ENCODE data around the gene KRTAP4-12.
"Not testable (repeated sequence)": the region's sequence is repeated elsewhere in the genome, so short reads cannot be mapped to it uniquely, and the experiment has no call there.

The KRTAP4-12 gene

GRCh38 chr17:41084100-41084856 is 39.7 kb downstream of the KRTAP4-12 start, which contains the start of gene KRTAP4-7:
KRTAP4-7 (plus strand) TSS chr17:41084150; CDS start chr17:41084207, 57 bp downstream.
- DNase-seq: not testable (repeated sequence)

GRCh38 chr17:41083427-41083826 is 40.6 kb downstream of the KRTAP4-12 start:
- not testable (repeated sequence) for DNase-seq

GRCh38 chr17:41082626-41083025 is 41.4 kb downstream of the KRTAP4-12 start:
- no peak for DNase-seq

- DNase-seq: no peak
Observed at GRCh38 chr17:41076788-41077187, 47.2 kb downstream of the KRTAP4-12 start.

- peak; percentile 4 for DNase-seq
Observed at GRCh38 chr17:41073676-41074075, 50.3 kb downstream of the KRTAP4-12 start.

All from DMS79 treated with DMSO at 0.1 percent for 48 hours (cell line).